ENCODE results near the gene NINJ2.
A peak's percentile ranks its signal among the peaks of the same experiment; 100 is the strongest.

Gene NINJ2

GRCh38 chr12:623172-623864 is 39.9 kb downstream of the NINJ2 start:
- H3K4me3 Mint-ChIP-seq: no peak overlapping the region
- no peaks in the 10 kb centered on the region for H3K27me3 Mint-ChIP-seq
- no peak for DNase-seq
- peaks cover 47% of the 10 kb centered on the region for H3K4me1 Mint-ChIP-seq (ENCODE audit: low read depth)
- peak overlapping the region; percentile 95 for H3K27ac Mint-ChIP-seq
- H3K9me3 Mint-ChIP-seq: no peaks in the 10 kb centered on the region
- no peaks in the 10 kb centered on the region for H3K36me3 Mint-ChIP-seq (ENCODE audit: low read depth)

GRCh38 chr12:622416-622815 is 40.8 kb downstream of the NINJ2 start:
- no peaks in the 10 kb centered on the region for H3K9me3 Mint-ChIP-seq
- H3K4me1 Mint-ChIP-seq (ENCODE audit: low read depth): peaks cover 47% of the 10 kb centered on the region
- H3K4me3 Mint-ChIP-seq: peak overlapping the region; percentile 49
- no peak for DNase-seq
- peak overlapping the region; percentile 95 for H3K27ac Mint-ChIP-seq
- no peaks in the 10 kb centered on the region for H3K36me3 Mint-ChIP-seq (ENCODE audit: low read depth)
- no peaks in the 10 kb centered on the region for H3K27me3 Mint-ChIP-seq

- DNase-seq: no peak
- Mint-ChIP-seq H3K9me3 (no peaks in the 10 kb centered on the region), H3K4me1 (ENCODE audit: low read depth) (peaks cover 53% of the 10 kb centered on the region), H3K27ac (no peak overlapping the region), H3K4me3 (no peak overlapping the region), H3K27me3 (no peaks in the 10 kb centered on the region), H3K36me3 (ENCODE audit: low read depth) (no peaks in the 10 kb centered on the region)
Observed at GRCh38 chr12:619346-619745, 43.9 kb downstream of the NINJ2 start.

GRCh38 chr12:618605-619004 is 44.6 kb downstream of the NINJ2 start:
- Mint-ChIP-seq H3K4me1 (ENCODE audit: low read depth) (peaks cover 48% of the 10 kb centered on the region), H3K4me3 (no peak overlapping the region), H3K27ac (peak overlapping the region; percentile 22), H3K27me3 (no peaks in the 10 kb centered on the region), H3K36me3 (ENCODE audit: low read depth) (no peaks in the 10 kb centered on the region), H3K9me3 (no peaks in the 10 kb centered on the region)
- DNase-seq: no peak

- Mint-ChIP-seq H3K27ac (no peak overlapping the region), H3K9me3 (no peaks in the 10 kb centered on the region), H3K4me1 (ENCODE audit: low read depth) (peaks cover 37% of the 10 kb centered on the region), H3K27me3 (no peaks in the 10 kb centered on the region), H3K4me3 (no peak overlapping the region), H3K36me3 (ENCODE audit: low read depth) (no peaks in the 10 kb centered on the region)
- peak; percentile 15 for DNase-seq
Observed at GRCh38 chr12:617304-617915, 45.8 kb downstream of the NINJ2 start.

- Mint-ChIP-seq H3K36me3 (ENCODE audit: low read depth) (no peaks in the 10 kb centered on the region), H3K27me3 (no peaks in the 10 kb centered on the region), H3K4me3 (no peak overlapping the region), H3K9me3 (no peaks in the 10 kb centered on the region), H3K4me1 (ENCODE audit: low read depth) (peaks cover 35% of the 10 kb centered on the region), H3K27ac (no peak overlapping the region)
- peak; percentile 17 for DNase-seq
Observed at GRCh38 chr12:615620-616019, 47.6 kb downstream of the NINJ2 start.

- H3K4me1 Mint-ChIP-seq (ENCODE audit: low read depth): peaks cover 40% of the 10 kb centered on the region
- H3K36me3 Mint-ChIP-seq (ENCODE audit: low read depth): no peaks in the 10 kb centered on the region
- no peaks in the 10 kb centered on the region for H3K9me3 Mint-ChIP-seq
- no peak overlapping the region for H3K4me3 Mint-ChIP-seq
- no peaks in the 10 kb centered on the region for H3K27me3 Mint-ChIP-seq
- H3K27ac Mint-ChIP-seq: no peak overlapping the region
- peak; percentile 53 for DNase-seq
Observed at GRCh38 chr12:614411-614970, 48.8 kb downstream of the NINJ2 start.

GRCh38 chr12:613996-614395 is 49.2 kb downstream of the NINJ2 start:
- no peaks in the 10 kb centered on the region for H3K9me3 Mint-ChIP-seq
- no peaks in the 10 kb centered on the region for H3K27me3 Mint-ChIP-seq
- H3K27ac Mint-ChIP-seq: no peak overlapping the region
- no peak overlapping the region for H3K4me3 Mint-ChIP-seq
- DNase-seq: no peak
- H3K4me1 Mint-ChIP-seq (ENCODE audit: low read depth): peaks cover 35% of the 10 kb centered on the region
- H3K36me3 Mint-ChIP-seq (ENCODE audit: low read depth): no peaks in the 10 kb centered on the region

GRCh38 chr12:612886-613285 is 50.4 kb downstream of the NINJ2 start:
- H3K27ac Mint-ChIP-seq: peak overlapping the region; percentile 5
- H3K36me3 Mint-ChIP-seq (ENCODE audit: low read depth): no peaks in the 10 kb centered on the region
- peak; percentile 12 for DNase-seq
- H3K4me1 Mint-ChIP-seq (ENCODE audit: low read depth): peaks cover 35% of the 10 kb centered on the region
- H3K9me3 Mint-ChIP-seq: no peaks in the 10 kb centered on the region
- no peak overlapping the region for H3K4me3 Mint-ChIP-seq
- no peaks in the 10 kb centered on the region for H3K27me3 Mint-ChIP-seq

GRCh38 chr12:612293-612692 is 51.0 kb downstream of the NINJ2 start:
- no peak overlapping the region for H3K27ac Mint-ChIP-seq
- H3K4me1 Mint-ChIP-seq (ENCODE audit: low read depth): peaks cover 41% of the 10 kb centered on the region
- peak; percentile 17 for DNase-seq
- H3K36me3 Mint-ChIP-seq (ENCODE audit: low read depth): no peaks in the 10 kb centered on the region
- no peaks in the 10 kb centered on the region for H3K9me3 Mint-ChIP-seq
- no peak overlapping the region for H3K4me3 Mint-ChIP-seq
- H3K27me3 Mint-ChIP-seq: no peaks in the 10 kb centered on the region

GRCh38 chr12:611721-612120 is 51.5 kb downstream of the NINJ2 start:
- H3K27ac Mint-ChIP-seq: no peak overlapping the region
- DNase-seq: no peak
- no peaks in the 10 kb centered on the region for H3K27me3 Mint-ChIP-seq
- H3K36me3 Mint-ChIP-seq (ENCODE audit: low read depth): no peaks in the 10 kb centered on the region
- H3K9me3 Mint-ChIP-seq: no peaks in the 10 kb centered on the region
- peaks cover 44% of the 10 kb centered on the region for H3K4me1 Mint-ChIP-seq (ENCODE audit: low read depth)
- H3K4me3 Mint-ChIP-seq: no peak overlapping the region

- Mint-ChIP-seq H3K36me3 (ENCODE audit: low read depth) (no peaks in the 10 kb centered on the region), H3K9me3 (no peaks in the 10 kb centered on the region), H3K27ac (no peak overlapping the region), H3K4me1 (ENCODE audit: low read depth) (peaks cover 35% of the 10 kb centered on the region), H3K4me3 (no peak overlapping the region), H3K27me3 (no peaks in the 10 kb centered on the region)
- no peak for DNase-seq
Observed at GRCh38 chr12:608921-609320, 54.3 kb downstream of the NINJ2 start.

GRCh38 chr12:608413-608812 is 54.8 kb downstream of the NINJ2 start:
- no peaks in the 10 kb centered on the region for H3K27me3 Mint-ChIP-seq
- peaks cover 35% of the 10 kb centered on the region for H3K4me1 Mint-ChIP-seq (ENCODE audit: low read depth)
- H3K36me3 Mint-ChIP-seq (ENCODE audit: low read depth): no peaks in the 10 kb centered on the region
- peak; percentile 9 for DNase-seq
- no peaks in the 10 kb centered on the region for H3K9me3 Mint-ChIP-seq
- no peak overlapping the region for H3K27ac Mint-ChIP-seq
- no peak overlapping the region for H3K4me3 Mint-ChIP-seq

GRCh38 chr12:607541-608001 is 55.7 kb downstream of the NINJ2 start:
- no peak overlapping the region for H3K27ac Mint-ChIP-seq
- H3K4me3 Mint-ChIP-seq: no peak overlapping the region
- peaks cover 35% of the 10 kb centered on the region for H3K4me1 Mint-ChIP-seq (ENCODE audit: low read depth)
- no peaks in the 10 kb centered on the region for H3K36me3 Mint-ChIP-seq (ENCODE audit: low read depth)
- no peaks in the 10 kb centered on the region for H3K27me3 Mint-ChIP-seq
- DNase-seq: peak; percentile 30
- no peaks in the 10 kb centered on the region for H3K9me3 Mint-ChIP-seq

GRCh38 chr12:604956-605355 is 58.3 kb downstream of the NINJ2 start:
- Mint-ChIP-seq H3K27ac (no peak overlapping the region), H3K36me3 (ENCODE audit: low read depth) (no peaks in the 10 kb centered on the region), H3K27me3 (no peaks in the 10 kb centered on the region), H3K9me3 (no peaks in the 10 kb centered on the region), H3K4me1 (ENCODE audit: low read depth) (peaks cover 17% of the 10 kb centered on the region), H3K4me3 (no peak overlapping the region)
- DNase-seq: peak; percentile 18

Measured in activated T-cell treated with anti-CD3 and anti-CD28 coated beads, Interleukin-2, amount 50 U/mL, for 24 hours (primary cell).